HG03442 (cell line): ENCODE results near the gene PDIK1L.
A peak's percentile ranks its signal among the peaks of the same experiment; 100 is the strongest.

ENCODE experiments used
- ATAC-seq: cut with Tn5 transposase; IDR thresholded peaks from one replicate; pipeline ENCODE4 v1.9.1; 2021; ENCODE audit warnings: mild to moderate bottlenecking, moderate library complexity; ENCODE audit not compliant: unreplicated experiment

PDIK1L gene

DNA sequence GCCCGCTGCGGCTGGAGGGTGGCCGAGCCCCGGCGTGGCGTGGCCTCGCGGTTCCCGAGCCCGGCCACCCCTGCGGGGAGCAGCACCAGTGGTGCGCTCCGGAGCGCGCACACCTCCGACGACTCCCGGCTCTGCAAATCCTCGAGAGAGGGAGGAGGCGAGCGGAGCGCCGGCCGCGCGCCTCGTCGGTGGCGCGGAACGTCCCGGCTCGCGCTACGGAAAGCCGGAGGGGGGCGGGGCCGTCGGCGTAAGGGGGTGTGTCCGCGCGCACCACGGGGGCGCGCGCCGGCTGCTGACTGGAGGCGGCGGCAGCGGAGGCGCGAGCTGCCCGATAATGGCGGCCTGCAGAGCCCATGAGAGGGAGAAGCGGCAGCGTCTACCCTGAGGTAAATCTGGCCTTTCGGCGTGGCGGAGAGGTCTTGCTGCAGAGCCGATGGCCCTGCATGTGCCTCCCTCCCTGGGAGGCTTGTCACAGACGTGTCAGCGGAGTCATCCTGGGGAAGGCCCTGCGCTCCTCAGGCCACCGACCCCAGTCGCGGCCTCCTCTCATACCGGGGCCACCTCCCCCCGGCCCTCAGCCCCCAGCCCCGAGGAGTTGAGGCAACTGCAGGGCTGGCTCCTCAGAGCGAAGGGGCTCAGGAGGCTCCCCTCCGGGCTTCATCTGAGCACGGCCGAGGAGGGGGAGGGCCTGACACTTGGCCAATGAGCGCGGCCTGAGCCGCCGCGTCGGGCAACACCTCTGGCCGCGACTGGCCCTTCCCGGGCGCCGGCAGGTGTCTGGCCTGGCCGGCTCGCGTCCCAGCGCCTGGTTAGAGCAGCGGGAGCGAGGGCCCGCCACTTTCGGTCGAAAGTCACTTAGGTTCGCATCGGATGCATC is at the start of gene PDIK1L:
Gene PDIK1L, plus strand, starts transcription at position 295 of the 877 bp plus-strand sequence. CDS start 2,485 bp downstream, outside the sequence.
- ATAC-seq, result peak; percentile 70

- ATAC-seq, result no peak
These were observed 47.1 kb upstream of the PDIK1L start for GRCh38 chr1:26064553-26064952.

DNA sequence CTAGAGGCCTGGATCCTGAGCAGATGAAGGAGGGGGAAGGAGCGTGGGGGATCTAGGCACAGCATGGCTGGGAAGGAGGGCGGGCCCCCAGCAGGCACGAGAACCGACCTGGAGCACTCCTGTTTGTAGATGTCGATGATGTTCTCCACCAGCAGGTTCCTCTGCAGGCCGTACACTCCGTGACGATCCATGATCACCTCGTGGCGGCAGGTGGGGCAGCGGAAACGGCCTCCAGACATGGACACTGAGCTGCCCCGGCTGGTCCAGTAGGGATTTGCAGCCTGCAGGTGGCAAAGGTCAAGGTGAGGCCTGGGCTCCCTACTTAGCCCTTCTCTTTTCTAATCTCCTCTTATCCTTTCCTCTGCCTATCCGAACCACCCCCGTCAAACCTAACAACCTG is 45.5 kb upstream of the PDIK1L start:
- ATAC-seq, result no peak

- ATAC-seq, result no peak
These were observed 44.8 kb upstream of the PDIK1L start for GRCh38 chr1:26066857-26067256.

DNA sequence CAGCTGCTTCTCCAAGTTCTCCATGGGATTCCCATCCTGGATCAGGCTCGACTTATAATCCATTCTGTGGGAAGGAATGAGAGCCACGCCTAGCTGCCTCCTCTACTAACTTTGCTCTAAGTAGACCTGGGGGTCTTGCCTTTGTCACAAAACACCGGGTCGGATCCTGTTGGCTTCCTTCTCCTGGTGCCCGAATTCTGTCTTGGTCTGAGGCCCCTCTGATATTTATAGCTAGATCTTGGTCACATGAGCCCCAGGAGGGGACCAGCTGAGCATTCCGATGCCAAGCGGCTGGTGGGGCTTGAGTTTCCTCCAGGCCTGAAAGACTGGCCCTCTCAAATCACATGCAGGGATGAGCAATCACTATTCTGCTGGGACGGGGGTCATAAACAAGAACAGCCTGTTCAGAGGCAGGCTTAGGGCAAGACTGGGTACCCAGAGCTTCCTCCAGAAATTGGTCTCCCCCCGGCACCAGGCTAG is 44.2 kb upstream of the PDIK1L start, which contains the start of gene TRIM63:
Gene TRIM63, minus strand, starts transcription at position 199 of the 480 bp plus-strand sequence. Its CDS starts 136 bp downstream, at position 63.
- ATAC-seq, result no peak

GRCh38 chr1:26069941-26070295 is 41.7 kb upstream of the PDIK1L start:
- no peak for ATAC-seq

GRCh38 chr1:26070296-26070962 is 41.2 kb upstream of the PDIK1L start:
- no peak for ATAC-seq

DNA sequence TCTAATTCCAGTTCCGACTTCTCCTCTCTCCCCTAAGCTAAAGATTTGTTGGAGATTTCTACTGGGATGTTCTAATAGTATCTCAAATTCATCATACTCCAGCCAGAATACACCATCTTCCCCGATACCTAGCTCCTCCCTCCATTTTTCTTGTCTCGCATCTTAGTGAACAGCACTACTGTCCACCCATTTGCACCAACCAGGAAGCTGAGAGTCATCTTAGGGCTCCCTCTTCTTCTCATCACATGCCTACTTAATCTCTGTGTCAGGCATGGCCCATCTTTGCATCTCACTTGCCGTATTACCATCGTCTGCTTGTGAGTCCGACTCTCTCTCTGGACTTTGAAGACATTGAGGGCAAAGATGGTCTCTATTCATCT is 40.7 kb upstream of the PDIK1L start:
- ATAC-seq, result no peak

- no peak for ATAC-seq
These were observed 39.3 kb upstream of the PDIK1L start for GRCh38 chr1:26072305-26072704.

DNA sequence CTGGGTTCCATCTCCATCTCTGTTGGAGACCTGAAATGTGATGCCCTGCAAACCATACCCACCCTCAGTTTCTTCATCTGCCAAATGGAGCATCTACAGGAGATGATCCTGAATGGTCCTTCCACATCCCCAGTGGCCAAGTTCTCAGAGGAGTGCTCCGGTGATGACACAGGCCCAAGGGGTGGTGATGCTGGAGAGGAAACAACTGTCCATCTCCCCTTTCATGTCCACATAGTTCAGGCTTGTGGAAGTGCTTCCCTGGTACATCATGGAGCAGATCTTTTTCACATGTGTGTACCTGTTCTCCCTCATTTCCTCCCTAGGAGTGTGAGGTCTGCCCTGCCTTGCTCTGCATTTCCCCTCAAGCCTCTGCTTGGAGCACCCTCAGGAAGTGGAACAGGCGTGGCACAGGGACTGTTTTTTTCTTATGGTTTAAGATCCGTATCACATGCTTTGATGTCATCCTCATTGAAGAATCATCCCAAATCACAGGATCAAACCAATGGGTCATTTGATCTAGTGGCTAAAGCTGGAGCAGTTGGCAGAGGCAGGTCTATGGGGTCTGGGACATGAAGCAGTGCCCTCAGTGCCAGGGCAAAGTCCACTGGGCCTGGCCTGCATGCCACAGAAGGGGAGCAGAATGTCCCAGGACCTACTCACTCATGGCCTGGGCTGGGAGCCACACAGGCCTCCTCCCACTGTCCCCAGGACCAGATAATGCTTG is 36.0 kb upstream of the PDIK1L start:
- no peak for ATAC-seq

- no peak for ATAC-seq
These were observed 34.1 kb upstream of the PDIK1L start for GRCh38 chr1:26077524-26077923.

DNA sequence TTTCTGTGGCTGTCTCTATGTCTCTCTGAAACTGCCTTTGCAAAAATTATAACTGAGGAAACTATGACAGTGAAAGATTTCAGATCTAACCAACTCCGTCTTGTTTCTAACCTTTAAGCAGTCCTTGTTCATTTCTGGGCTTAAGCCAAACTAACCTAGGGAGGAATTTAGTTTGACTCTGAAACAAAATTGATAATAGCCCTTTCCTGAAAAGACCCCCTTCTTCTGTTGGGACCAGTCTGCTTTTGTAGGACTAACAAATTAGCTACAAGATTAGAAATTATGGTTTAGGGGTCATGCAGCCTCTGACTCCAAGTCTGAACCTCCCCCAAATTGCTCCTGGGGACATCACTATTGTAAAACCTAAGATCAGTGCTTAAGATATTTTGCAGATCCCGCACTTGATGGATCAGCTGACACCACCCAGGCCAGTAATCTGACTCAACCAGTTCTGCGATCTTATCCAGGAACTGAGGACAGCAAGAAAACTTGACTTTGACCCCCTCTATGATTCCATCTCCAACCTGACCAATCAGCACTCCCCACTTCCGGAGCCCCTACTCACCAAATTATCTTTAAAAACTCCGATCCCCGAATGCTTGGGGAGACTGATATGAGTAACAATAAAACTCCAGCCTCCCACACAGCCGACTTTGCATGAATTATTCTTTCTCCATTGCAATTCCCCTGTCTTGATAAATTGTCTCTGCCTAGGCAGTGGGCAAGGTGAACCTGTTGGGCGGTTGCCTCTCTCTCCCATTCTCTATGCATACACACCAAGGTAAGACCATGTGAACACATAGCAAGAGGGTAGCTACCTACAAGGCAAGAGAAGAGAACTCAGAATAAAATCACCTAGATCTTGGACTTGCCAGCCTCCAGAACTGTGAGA is 33.1 kb upstream of the PDIK1L start:
- ATAC-seq, result no peak

GRCh38 chr1:26079178-26079563 is 32.5 kb upstream of the PDIK1L start:
- ATAC-seq, result no peak

GRCh38 chr1:26079960-26080814 is 31.4 kb upstream of the PDIK1L start:
- no peak for ATAC-seq

GRCh38 chr1:26081267-26082019 is 30.2 kb upstream of the PDIK1L start:
- no peak for ATAC-seq

GRCh38 chr1:26082020-26082350 is 29.6 kb upstream of the PDIK1L start:
- no peak for ATAC-seq

GRCh38 chr1:26083208-26083607 is 28.4 kb upstream of the PDIK1L start:
- no peak for ATAC-seq

- no peak for ATAC-seq
These were observed 27.5 kb upstream of the PDIK1L start for GRCh38 chr1:26084091-26084561.

GRCh38 chr1:26084844-26085243 is 26.8 kb upstream of the PDIK1L start:
- ATAC-seq, result no peak
